Endodermal cell (in vitro differentiated cells): ENCODE data around the gene CHD2. TPM values are rescaled to one million over a fixed set of nuclear protein-coding genes. Genes with fewer than 3 reads are reported as not detected.
"Not testable (repeated sequence)": the region's sequence is repeated elsewhere in the genome, so short reads cannot be mapped to it uniquely, and the experiment has no call there.

Source experiments
- DNase-seq: peaks from one replicate; pipeline ENCODE4 v3.0.0-alpha.2; 2017
- H3K27ac ChIP-seq: 2 replicates; pipeline ENCODE4 v1.5.1; 2013; ENCODE audit warnings: mild to moderate bottlenecking, low read depth, low read length, moderate library complexity
- H3K27me3 ChIP-seq: 2 replicates; pipeline ENCODE4 v1.6.1; 2013; ENCODE audit warnings: mild to moderate bottlenecking, low read length, moderate library complexity; ENCODE audit not compliant: insufficient read depth, control insufficient read depth, poor library complexity, severe bottlenecking
- H3K36me3 ChIP-seq: 2 replicates; pipeline ENCODE4 v1.7.0; 2013; ENCODE audit warnings: mild to moderate bottlenecking, low read length, moderate library complexity; ENCODE audit not compliant: control insufficient read depth, insufficient read depth
- H3K4me1 ChIP-seq: one replicate; pipeline ENCODE4 v1.7.0; 2013; ENCODE audit warnings: low read length; ENCODE audit not compliant: control insufficient read depth, insufficient read depth
- H3K4me3 ChIP-seq: 2 replicates; pipeline ENCODE4 v1.5.1; 2013; ENCODE audit warnings: mild to moderate bottlenecking, low read length, moderate library complexity
- H3K9ac ChIP-seq: 2 replicates; pipeline ENCODE4 v1.6.1; 2013; ENCODE audit warnings: mild to moderate bottlenecking, low read length, moderate library complexity; ENCODE audit not compliant: poor library complexity, severe bottlenecking; ENCODE audit errors: extremely low read depth
- H3K9me3 ChIP-seq: 2 replicates; pipeline ENCODE4 v1.6.1; 2013; ENCODE audit warnings: mild to moderate bottlenecking, low read length, moderate library complexity; ENCODE audit not compliant: control insufficient read depth
- H3K27ac Mint-ChIP-seq: 2 replicates; pipeline ENCODE4 v1.8.0; 2020; ENCODE audit warnings: mixed read lengths
- H3K27me3 Mint-ChIP-seq: 2 replicates; pipeline ENCODE4 v1.8.0; 2021; ENCODE audit warnings: mild to moderate bottlenecking, mixed read lengths; ENCODE audit not compliant: insufficient read depth
- H3K36me3 Mint-ChIP-seq: 2 replicates; pipeline ENCODE4 v1.8.0; 2020; ENCODE audit warnings: low read depth, mixed read lengths
- H3K4me1 Mint-ChIP-seq: 2 replicates; pipeline ENCODE4 v1.8.0; 2020; ENCODE audit warnings: mixed read lengths
- H3K4me3 Mint-ChIP-seq: 2 replicates; pipeline ENCODE4 v1.8.0; 2020; ENCODE audit warnings: mild to moderate bottlenecking, moderate library complexity, mixed read lengths
- H3K9me3 Mint-ChIP-seq: 2 replicates; pipeline ENCODE4 v1.8.0; 2020; ENCODE audit warnings: mild to moderate bottlenecking, mixed read lengths
- CTCF ChIP-seq: fragments of 200-600 bp; sonication (generic); conservative IDR thresholded peaks from 2 replicates; pipeline ENCODE4 v1.5.0; 2021; ENCODE audit warnings: antibody characterized with exemption, mild to moderate bottlenecking
- WGBS, 2 experiments: methylation state at CpG; one replicate each; pipeline versions ENCODE4 v1.1.5 to v1.1.7; 2013; ENCODE audit warnings: missing lambda C conversion rate in 2 of 2, mixed read lengths in 1 of 2; ENCODE audit not compliant: insufficient coverage in 1 of 2, insufficient read length in 1 of 2; 5-methylcytosine and 5-hydroxymethylcytosine counted together
- total RNA-seq, 2 donors: library from RNA; stranded (reverse); fragmentation: NEBNext Ultra II Directional in 1 of 2; extraction: Animal tissue kit (Norgen Biotek cat#: 25700) in 1 of 2; gene quantifications; 2 replicates in 1 of 2; 3 replicates in 1 of 2; pipeline ENCODE4 v1.2.1, GENCODE V29; 2021

CHD2 gene
- total RNA-seq, 2 donors from 2014 or later, result 116 to 127 TPM

GRCh38 chr15:93059442-93059841 is 159.3 kb downstream of the CHD2 start:
- Histone ChIP-seq H3K36me3 (peaks cover 50% of the 10 kb centered on the region), H3K9ac (no peak overlapping the region), H3K27me3 (no peaks in the 10 kb centered on the region), H3K27ac (no peak overlapping the region), H3K9me3 (no peaks in the 10 kb centered on the region), H3K4me1 (peaks cover 26% of the 10 kb centered on the region), H3K4me3 (no peak overlapping the region)
- Mint-ChIP-seq H3K27me3 (no peaks in the 10 kb centered on the region), H3K4me1 (peaks cover 51% of the 10 kb centered on the region), H3K9me3 (no peaks in the 10 kb centered on the region), H3K4me3 (no peak overlapping the region), H3K36me3 (peaks cover 56% of the 10 kb centered on the region), H3K27ac (no peak overlapping the region)
- WGBS, 2 experiments, result 92 to 95% methylated on average over 6 to 8 of the region's 8 CpGs
- no peak for DNase-seq
- TF ChIP-seq CTCF, result no peak

- Histone ChIP-seq H3K9me3 (no peaks in the 10 kb centered on the region), H3K4me1 (peaks cover 28% of the 10 kb centered on the region), H3K36me3 (peaks cover 51% of the 10 kb centered on the region), H3K27ac (peak overlapping the region; percentile 82), H3K9ac (no peak overlapping the region), H3K4me3 (no peak overlapping the region), H3K27me3 (no peaks in the 10 kb centered on the region)
- no peak overlapping the region for H3K4me3 Mint-ChIP-seq
- DNase-seq, result peak; percentile 64
- 83 to 86% methylated on average over 14 to 19 of the region's 19 CpGs for WGBS, 2 experiments
- peak overlapping the region; percentile 55 for H3K27ac Mint-ChIP-seq
- no peaks in the 10 kb centered on the region for H3K9me3 Mint-ChIP-seq
- H3K36me3 Mint-ChIP-seq, result peaks cover 54% of the 10 kb centered on the region
- H3K4me1 Mint-ChIP-seq, result peaks cover 61% of the 10 kb centered on the region
- H3K27me3 Mint-ChIP-seq, result no peaks in the 10 kb centered on the region
- TF ChIP-seq CTCF, result no peak
Measured at GRCh38 chr15:93060336-93061248, 160.5 kb downstream of the CHD2 start.

- Mint-ChIP-seq H3K27ac (peak overlapping the region; percentile 11), H3K4me3 (peak overlapping the region; percentile 16), H3K4me1 (peaks cover 61% of the 10 kb centered on the region), H3K36me3 (peaks cover 53% of the 10 kb centered on the region)
- 68 to 70% methylated on average over 6 to 10 of the region's 13 CpGs for WGBS, 2 experiments
- H3K9me3 Mint-ChIP-seq, H3K27me3 Mint-ChIP-seq, H3K9ac ChIP-seq, H3K9me3 ChIP-seq, H3K4me3 ChIP-seq, DNase-seq, H3K27me3 ChIP-seq: not testable (repeated sequence)
- H3K27ac ChIP-seq, result peak overlapping the region; percentile 68
- H3K36me3 ChIP-seq, result peaks cover 52% of the 10 kb centered on the region
- peaks cover 28% of the 10 kb centered on the region for H3K4me1 ChIP-seq
Measured at GRCh38 chr15:93062628-93063261, 162.6 kb downstream of the CHD2 start.
